DMS53 (cell line): ENCODE data around the gene KRTAP10-5.
"Not testable (repeated sequence)": the region's sequence is repeated elsewhere in the genome, so short reads cannot be mapped to it uniquely, and the experiment has no call there.

Source experiments
- DNase-seq: peaks from one replicate; lab custom pipeline; 2025; lab: John Stamatoyannopoulos, UW

The KRTAP10-5 gene

DNA sequence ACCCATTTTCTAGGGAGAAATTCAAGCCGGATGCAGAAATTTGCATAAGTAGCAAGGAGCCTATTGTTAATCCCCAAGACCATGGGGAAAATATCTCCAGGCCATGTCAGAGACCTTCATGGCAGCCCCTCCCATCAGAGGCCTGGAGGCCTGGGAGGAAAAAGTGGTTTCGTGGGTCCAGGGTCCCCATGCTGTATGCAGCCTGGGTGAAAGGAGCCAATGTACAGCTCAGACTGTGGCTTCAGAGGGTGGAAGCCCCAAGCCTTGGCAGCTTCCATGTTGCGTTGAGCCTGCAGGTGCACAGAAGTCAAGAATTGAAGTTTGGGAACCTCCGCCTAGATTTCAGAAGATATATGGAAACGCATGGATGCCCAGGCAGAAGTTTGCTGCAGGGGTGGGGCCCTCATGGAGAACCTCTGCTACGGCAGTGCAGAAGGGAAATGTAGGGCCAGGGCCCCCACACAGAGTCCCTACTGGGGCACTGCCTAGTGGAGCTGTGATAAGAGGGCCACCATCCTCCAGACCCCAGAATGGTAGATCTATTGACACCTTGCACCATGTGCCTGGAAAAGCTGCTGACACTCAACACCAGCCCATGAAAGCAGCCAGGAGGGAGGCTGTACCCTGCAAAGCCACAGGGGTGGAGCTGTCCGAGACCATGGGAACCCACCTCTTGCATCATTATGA is 29.9 kb upstream of the KRTAP10-5 start:
- not testable (repeated sequence) for DNase-seq

GRCh38 chr21:44609193-44609592 is 28.8 kb upstream of the KRTAP10-5 start:
- no peak for DNase-seq

DNA sequence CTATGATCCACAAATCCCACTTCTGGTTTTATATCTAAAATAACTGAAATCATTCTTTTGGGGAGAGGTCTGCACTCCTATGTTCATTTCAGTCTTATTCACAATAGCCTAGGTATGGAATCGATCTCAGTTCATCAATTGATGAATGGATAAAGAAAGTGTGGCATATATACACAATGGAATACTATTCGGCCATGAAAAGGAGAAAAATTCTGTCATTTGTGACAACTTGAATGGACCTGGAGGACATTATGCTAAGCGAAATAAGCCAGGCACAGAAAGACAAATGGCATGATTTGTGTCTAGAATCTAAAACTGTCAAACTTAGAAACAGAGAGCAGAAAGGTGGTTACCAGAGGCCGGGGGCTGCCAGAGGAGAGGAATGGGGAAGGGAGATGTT is 26.1 kb upstream of the KRTAP10-5 start:
- DNase-seq, result no peak

- DNase-seq, result no peak
Observed at GRCh38 chr21:44603911-44604310, 23.5 kb upstream of the KRTAP10-5 start.

- DNase-seq, result no peak
Observed at GRCh38 chr21:44603109-44603875, 22.9 kb upstream of the KRTAP10-5 start.

DNA sequence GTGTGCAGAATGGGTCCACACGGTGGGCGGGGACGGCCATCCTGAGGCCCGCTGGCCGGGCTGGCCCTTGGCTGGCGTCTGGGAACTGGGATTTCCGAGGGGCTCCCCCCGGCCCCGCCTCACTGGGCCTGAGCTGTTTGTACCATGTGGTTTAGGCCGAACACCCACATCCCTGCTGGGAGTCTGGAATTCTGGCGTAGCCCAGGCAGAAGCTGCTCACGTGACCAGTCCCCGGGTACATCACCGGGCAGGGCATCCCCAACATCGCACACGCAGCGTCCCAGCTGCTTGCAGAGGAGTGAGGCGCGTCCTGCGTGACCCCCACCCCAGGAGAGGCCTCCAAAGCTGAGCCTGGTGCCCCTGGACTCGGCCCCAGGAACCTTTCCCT is 22.1 kb upstream of the KRTAP10-5 start:
- DNase-seq, result no peak

GRCh38 chr21:44601596-44602462 is 21.4 kb upstream of the KRTAP10-5 start:
- no peak for DNase-seq

- peak; percentile 44 for DNase-seq
Observed at GRCh38 chr21:44601091-44601490, 20.7 kb upstream of the KRTAP10-5 start.

GRCh38 chr21:44600118-44600978 is 19.9 kb upstream of the KRTAP10-5 start, which contains the start of gene KRTAP10-7:
KRTAP10-7 (plus strand) TSS chr21:44600597; CDS start chr21:44600622, 25 bp downstream.
- peak; percentile 21 for DNase-seq

DNA sequence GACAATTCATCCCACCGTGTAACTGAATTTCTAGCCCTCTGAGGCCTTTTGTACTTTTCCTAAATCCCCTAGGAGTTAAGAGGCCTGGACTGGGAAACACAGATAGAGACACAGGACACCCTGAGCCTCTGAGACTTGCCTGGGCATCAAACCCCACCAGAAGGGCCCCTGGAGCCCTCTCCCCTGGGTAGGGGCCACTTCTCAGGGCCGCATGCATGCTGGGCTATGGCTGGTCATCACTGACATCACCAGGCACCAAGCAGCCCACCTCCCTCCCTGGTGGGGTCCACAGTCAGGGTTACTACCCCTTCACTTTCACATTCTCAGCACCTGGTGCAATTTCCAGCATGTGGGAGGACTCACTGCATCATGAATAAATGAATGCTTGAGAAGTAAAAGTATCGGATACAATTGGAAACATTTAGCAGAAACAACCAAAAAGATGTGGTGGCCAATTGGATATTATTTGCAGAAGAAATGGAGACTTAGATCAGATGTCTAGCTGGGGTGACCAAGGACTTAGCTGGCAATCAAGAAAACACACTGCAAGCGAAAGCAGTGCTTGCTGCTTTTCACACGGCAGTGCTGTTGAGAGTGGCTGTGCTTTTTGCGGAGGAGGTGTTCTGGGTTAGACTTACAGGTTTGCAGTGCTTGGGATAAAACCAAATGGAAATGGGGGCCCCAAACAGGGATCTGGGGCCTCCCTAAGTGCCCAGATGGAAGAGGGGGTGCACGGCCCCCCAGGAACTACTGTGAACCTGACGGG is 19.0 kb upstream of the KRTAP10-5 start:
- DNase-seq, result no peak

DNA sequence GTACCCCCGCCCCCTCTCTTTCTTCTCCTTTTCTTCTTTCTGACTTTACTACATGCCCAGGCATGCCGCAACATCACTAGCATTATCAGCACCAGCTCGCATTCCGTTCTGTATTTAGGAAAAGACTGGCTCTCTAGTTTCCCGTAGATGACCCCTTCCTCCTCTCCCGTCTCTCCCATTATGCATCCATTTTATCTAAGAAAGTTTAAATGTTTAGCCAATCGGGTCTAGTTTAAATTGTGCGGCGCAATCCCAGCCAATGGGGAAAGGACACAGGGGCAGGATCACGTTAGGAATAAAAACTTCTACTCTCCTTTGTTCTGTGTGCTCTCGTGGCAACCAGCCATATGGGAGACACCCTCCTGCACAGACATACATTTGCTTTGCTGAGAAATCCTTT is 17.7 kb upstream of the KRTAP10-5 start:
- no peak for DNase-seq

DNA sequence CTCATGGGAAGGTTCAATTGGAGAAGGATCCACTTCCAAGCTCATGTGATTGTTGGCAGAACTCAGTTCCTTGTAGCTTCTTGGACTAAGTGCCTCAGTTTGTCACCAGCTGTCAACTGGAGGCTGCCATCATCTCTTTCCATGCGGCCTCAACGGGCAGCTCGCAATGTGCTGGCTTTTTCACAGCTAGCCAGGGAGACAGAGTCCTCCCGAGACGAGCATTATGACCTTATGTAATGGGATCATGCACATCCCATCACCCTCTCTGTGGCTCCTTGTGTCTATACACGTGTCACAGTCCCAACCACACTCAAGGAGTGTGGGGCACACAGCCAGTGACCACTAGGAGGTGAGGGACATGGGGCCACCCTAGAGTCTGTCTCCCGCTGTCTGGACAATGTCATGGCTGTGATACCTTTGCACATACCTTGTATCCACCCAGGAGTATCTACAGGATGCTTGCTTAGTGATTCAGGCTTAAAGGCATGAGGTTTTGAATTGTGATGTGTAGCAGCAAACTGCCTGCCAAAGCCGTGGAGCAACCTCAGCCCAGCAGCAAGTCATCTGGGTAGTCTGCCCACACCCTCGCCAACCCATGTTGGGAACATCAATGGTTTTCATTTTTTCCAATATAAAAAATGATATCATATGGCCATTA is 15.8 kb upstream of the KRTAP10-5 start:
- peak; percentile 8 for DNase-seq

DNA sequence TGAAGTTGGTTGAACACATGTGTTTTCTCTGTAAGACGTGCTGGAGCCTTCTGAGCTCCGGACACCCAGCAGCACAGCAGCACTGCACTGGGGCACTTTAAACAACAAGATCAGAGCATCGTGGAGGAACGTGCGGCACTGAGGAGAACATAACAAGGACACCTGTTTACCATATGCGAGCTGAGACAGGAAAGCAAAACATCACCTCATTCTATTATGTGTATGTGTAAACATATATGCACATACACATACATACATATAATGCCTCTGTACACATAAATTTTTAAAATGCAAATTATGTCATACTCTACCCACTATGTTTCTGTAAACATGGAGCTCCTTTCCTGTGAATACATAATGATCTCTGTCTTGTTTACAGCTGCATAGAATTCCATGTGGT is 15.1 kb upstream of the KRTAP10-5 start:
- no peak for DNase-seq

- no peak for DNase-seq
Observed at GRCh38 chr21:44594406-44594916, 14.1 kb upstream of the KRTAP10-5 start.

DNA sequence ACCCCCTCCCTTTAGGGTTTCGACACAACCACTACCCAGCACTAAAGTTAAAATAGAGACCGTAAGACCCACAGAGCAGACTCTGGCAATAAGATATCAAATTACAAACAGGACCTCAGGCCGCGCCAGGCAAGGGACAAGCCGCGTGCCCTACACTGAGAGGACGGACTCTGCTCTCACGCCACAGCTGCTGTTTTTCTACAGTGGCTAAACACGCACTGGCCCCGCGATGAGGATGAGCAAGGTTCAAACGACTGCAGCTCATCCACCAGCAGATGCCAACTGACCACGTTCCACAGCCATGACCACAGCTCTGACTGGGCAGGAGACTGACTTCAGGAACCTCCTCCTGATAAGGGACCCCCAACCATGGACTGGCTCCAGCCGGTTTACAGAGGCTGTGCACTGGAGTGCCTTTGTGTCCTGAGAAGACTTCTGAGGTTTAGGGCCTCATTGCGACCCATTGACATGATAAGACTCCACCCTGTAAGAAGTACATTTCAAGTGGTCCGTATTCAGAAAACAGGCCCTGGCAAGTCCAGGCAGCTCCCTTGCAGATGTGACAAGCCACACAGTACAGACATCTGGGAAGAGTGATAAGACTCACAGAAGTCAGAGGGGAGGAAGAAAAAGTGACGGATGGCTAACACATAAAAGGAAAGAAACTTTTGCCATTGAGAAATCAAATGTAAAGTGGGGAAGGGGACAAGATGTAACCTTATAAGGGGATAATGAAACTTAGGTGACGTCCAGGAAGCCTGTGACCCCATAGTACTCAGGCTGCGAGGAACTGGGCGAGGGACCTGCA is 13.4 kb upstream of the KRTAP10-5 start:
- DNase-seq, result peak; percentile 60

DNA sequence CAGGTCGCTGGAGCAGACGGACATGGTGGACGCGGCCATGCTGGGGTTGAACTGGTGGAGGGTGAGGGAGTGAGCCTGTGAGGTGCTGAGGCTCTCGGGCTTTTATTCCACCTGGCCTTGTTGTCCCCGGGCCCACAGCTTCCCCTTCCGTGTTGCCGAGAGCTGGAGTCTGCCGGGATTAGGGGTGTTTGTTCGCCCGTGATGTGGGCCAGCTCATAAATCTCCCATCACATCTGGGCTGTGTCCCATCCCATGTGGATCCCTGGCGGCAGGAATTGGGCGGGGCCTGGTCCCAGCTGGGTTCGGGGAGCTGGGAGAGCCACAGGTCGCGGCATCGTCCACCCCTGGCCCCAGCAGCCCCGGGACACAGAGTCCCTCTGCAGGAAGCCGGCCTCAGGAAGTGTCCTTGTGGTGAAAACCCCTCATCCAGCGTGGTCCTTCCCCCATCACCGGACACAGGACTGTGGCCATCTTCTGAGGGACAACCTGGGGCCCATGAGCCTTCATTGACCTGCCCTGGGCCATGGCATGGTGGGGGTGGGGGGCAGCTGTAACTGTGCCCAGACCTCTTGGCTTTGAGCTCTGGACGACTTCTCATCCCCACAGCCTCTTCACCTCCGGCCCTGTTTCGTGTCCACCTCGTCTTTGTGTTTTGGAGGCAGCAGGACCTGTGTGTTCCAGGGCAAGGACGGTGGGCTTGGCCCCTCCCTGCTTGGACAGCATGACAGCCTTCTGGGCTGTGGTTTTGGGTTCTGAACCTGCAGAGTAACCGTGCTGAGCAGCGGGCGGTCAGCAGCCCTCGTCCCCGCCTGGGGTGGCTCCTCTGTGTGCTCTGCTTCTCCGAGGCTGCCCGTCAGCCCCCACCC is 12.3 kb upstream of the KRTAP10-5 start, which contains the start of gene KRTAP10-6:
TSS of gene KRTAP10-6 (minus strand) at position 60 of the 866 bp plus-strand sequence. CDS start at position 39, 21 bp downstream.
- DNase-seq, result peak; percentile 48

DNA sequence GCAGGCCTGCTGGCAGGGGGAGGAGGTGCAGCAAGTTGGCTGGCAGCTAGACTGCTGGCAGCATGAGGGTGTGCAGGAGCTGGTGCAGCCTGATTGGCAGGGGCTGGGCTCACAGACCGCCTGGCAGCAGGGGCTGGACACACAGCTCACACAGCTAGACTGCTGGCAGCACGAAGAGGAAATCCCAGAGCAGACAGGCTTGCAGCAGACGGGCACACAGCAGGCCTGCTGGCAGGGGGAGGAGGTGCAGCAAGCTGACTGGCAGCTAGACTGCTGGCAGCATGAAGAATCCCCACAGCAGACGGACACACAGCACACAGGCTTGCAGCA is 11.4 kb upstream of the KRTAP10-5 start:
- peak; percentile 28 for DNase-seq
